Activated CD8-positive, alpha-beta T cell treated with anti-CD3 and anti-CD28 coated beads for 36 hours (primary cell): ENCODE results near the gene TIAM2. TPM values are rescaled to one million over a fixed set of nuclear protein-coding genes. Genes with fewer than 3 reads are reported as not detected.
"Not testable (repeated sequence)": the region's sequence is repeated elsewhere in the genome, so short reads cannot be mapped to it uniquely, and the experiment has no call there.

ENCODE experiments used
- ATAC-seq: fragments of 200-7000 bp; cut with Tn5 transposase; one replicate; pipeline ENCODE4 v1.10.0; 2021; ENCODE audit warnings: mild to moderate bottlenecking, moderate library complexity
- CTCF ChIA-PET: fragments of 350-600 bp; sonication (Branson Sonifier 250); formaldehyde crosslinking; loops from one replicate; lab custom pipeline; 2021; ENCODE audit warnings: antibody characterized with exemption; lab: Charles Lee
- POLR2A ChIA-PET: fragments of 350-600 bp; sonication (Branson Sonifier 250); formaldehyde crosslinking; loops from one replicate; lab custom pipeline; 2021; ENCODE audit warnings: antibody characterized with exemption; lab: Charles Lee
- DNase-seq: peaks from one replicate; pipeline ENCODE4 v3.0.0-alpha.2; 2020
- H3K27ac Mint-ChIP-seq: one replicate; pipeline ENCODE4 v1.8.0; 2021; ENCODE audit warnings: mild to moderate bottlenecking, mixed read lengths
- H3K27me3 Mint-ChIP-seq: one replicate; pipeline ENCODE4 v1.8.0; 2021; ENCODE audit warnings: mixed read lengths
- H3K36me3 Mint-ChIP-seq: one replicate; pipeline ENCODE4 v1.8.0; 2021; ENCODE audit warnings: low read depth, mixed read lengths
- H3K4me1 Mint-ChIP-seq: one replicate; pipeline ENCODE4 v1.8.0; 2021; ENCODE audit warnings: low read depth, mixed read lengths
- H3K4me3 Mint-ChIP-seq: one replicate; pipeline ENCODE4 v1.8.0; 2021; ENCODE audit warnings: mild to moderate bottlenecking, moderate library complexity, mixed read lengths
- H3K9me3 Mint-ChIP-seq: one replicate; pipeline ENCODE4 v1.8.0; 2021; ENCODE audit warnings: mixed read lengths
- intact Hi-C: fragments of 100-400 bp; cut with micrococcal nuclease; formaldehyde crosslinking; loops from one replicate; pipeline ENCODE4 v1.10.0; 2022
- total RNA-seq, 2 experiments: library from RNA; stranded (reverse); gene quantifications; one replicate each; pipeline ENCODE4 v1.2.3, GENCODE V29; 2021
- TF ChIP-seq, protein P1 (sequence below): fragments of 200-600 bp; IDR thresholded peaks from one replicate; pipeline ENCODE4 v1.8.0; 2022; ENCODE audit warnings: antibody characterized with exemption, mild to moderate bottlenecking

Gene TIAM2
- total RNA-seq, 2 experiments from 2014 or later, result 5.6 to 7.1 TPM

DNA sequence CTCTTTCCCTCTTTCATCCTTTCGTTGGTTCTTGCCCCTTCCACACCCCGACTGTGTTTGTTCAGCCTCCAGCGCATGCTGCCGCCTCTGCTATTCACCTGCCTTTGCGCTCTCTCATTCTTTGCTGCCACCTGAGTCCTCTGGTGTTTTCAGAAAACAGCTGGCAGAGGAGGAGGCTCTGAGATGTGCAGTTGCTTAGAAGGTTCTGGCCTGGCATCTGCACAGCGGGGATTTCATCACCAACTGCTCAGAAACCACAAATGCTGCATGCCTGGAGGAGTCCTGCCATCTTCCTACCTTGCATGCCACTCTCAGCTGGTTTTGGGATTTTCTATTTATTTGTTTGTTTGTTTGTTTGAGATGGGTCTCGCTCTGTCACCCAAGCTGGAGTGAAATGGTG lies 229.5 kb downstream of the TIAM2 start:
- CTCF ChIA-PET, result interaction anchor here (0.9 kb wide), 1 partner anchor 36 kb away, joined by 3 read pairs; no protein-coding TSS in a partner anchor
- H3K27ac Mint-ChIP-seq, result peak overlapping the region; percentile 77
- no peaks in the 10 kb centered on the region for H3K9me3 Mint-ChIP-seq
- H3K27me3 Mint-ChIP-seq, result peaks cover 2% of the 10 kb centered on the region
- H3K36me3 Mint-ChIP-seq, result no peaks in the 10 kb centered on the region
- TF ChIP-seq, protein P1, sequence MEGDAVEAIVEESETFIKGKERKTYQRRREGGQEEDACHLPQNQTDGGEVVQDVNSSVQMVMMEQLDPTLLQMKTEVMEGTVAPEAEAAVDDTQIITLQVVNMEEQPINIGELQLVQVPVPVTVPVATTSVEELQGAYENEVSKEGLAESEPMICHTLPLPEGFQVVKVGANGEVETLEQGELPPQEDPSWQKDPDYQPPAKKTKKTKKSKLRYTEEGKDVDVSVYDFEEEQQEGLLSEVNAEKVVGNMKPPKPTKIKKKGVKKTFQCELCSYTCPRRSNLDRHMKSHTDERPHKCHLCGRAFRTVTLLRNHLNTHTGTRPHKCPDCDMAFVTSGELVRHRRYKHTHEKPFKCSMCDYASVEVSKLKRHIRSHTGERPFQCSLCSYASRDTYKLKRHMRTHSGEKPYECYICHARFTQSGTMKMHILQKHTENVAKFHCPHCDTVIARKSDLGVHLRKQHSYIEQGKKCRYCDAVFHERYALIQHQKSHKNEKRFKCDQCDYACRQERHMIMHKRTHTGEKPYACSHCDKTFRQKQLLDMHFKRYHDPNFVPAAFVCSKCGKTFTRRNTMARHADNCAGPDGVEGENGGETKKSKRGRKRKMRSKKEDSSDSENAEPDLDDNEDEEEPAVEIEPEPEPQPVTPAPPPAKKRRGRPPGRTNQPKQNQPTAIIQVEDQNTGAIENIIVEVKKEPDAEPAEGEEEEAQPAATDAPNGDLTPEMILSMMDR, result no peak
- POLR2A ChIA-PET, result interaction anchor here (1.1 to 1.2 kb wide), 2 partner anchors 17 to 83 kb away, joined by 3 to 4 read pairs; no protein-coding TSS in a partner anchor
- intact Hi-C loops, result no loop called here
- ATAC-seq (peak; percentile 3), DNase-seq (no peak)
- no peak overlapping the region for H3K4me3 Mint-ChIP-seq
- peaks cover 18% of the 10 kb centered on the region for H3K4me1 Mint-ChIP-seq

DNA sequence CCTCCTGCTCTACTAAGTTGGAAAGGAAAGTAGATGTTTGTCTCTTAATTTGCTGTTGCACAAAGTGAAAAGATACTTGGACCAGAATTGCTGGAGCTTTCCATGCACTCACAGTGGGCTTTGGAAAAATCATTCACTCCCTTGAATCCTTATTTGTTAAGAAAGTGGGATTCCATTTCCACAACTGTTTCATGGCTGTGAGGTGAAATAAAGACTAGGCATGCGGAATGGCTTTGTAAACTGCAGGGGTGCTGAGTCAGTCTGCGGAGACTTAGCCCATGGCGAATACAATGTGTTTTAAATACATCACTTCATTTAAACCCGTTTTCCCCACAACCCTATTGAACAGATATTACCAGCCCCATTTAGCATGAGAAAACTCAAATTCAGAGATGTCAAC lies 231.9 kb downstream of the TIAM2 start:
- H3K27ac Mint-ChIP-seq, result no peak overlapping the region
- H3K4me3 Mint-ChIP-seq, result no peak overlapping the region
- ChIA-PET POLR2A (no interaction called here), CTCF (interaction anchor here (1.0 to 1.4 kb wide), 2 partner anchors 15 to 21 kb away, joined by 3 read pairs; no protein-coding TSS in a partner anchor)
- H3K9me3 Mint-ChIP-seq, result peaks cover 5% of the 10 kb centered on the region
- DNase-seq (no peak), ATAC-seq (no peak)
- H3K27me3 Mint-ChIP-seq, result peaks cover 2% of the 10 kb centered on the region
- TF ChIP-seq, protein P1, result no peak
- intact Hi-C loops, result no loop called here
- no peaks in the 10 kb centered on the region for H3K36me3 Mint-ChIP-seq
- H3K4me1 Mint-ChIP-seq, result peaks cover 18% of the 10 kb centered on the region

DNA sequence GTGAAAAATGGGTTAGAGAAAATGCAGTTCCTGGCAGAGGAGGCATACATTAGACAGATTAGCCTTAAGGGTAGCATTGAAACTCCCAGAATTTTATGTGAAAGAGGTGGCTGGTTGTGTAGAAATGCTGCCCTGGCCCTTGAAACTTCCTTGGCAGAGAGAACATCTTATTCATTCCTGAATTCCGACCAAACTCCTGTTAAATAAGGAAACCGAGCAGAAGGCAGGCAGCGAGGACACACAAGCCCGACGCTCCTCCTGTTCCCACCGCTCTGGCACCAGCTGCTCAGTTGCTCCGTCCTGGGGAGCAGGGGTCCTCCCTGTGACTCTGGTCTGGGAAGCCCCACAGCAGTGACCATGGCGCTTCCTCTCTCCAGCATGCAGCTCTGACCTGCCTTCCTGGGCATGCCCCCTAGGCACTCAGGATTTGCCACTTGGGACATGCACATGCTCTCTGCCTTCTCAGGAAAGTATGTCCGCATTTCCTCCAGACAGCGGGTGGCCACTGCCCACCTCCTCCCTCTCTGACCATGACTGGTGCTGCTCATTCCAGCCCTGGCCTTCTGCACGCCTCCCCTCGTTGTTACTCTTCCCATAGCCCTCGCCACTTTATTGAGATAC lies 233.5 kb downstream of the TIAM2 start:
- POLR2A ChIA-PET, result interaction anchor here (1.0 to 1.1 kb wide), 2 partner anchors 11 to 31 kb away, joined by 3 to 4 read pairs; no protein-coding TSS in a partner anchor
- DNase-seq (no peak), ATAC-seq (no peak)
- intact Hi-C loops, result no loop called here
- TF ChIP-seq, protein P1, result no peak
- H3K9me3 Mint-ChIP-seq, result peaks cover 5% of the 10 kb centered on the region
- CTCF ChIA-PET, result no interaction called here
- H3K4me1 Mint-ChIP-seq, result peaks cover 12% of the 10 kb centered on the region
- H3K36me3 Mint-ChIP-seq, result no peaks in the 10 kb centered on the region
- H3K27ac Mint-ChIP-seq, result no peak overlapping the region
- no peak overlapping the region for H3K4me3 Mint-ChIP-seq
- peaks cover 2% of the 10 kb centered on the region for H3K27me3 Mint-ChIP-seq

DNA sequence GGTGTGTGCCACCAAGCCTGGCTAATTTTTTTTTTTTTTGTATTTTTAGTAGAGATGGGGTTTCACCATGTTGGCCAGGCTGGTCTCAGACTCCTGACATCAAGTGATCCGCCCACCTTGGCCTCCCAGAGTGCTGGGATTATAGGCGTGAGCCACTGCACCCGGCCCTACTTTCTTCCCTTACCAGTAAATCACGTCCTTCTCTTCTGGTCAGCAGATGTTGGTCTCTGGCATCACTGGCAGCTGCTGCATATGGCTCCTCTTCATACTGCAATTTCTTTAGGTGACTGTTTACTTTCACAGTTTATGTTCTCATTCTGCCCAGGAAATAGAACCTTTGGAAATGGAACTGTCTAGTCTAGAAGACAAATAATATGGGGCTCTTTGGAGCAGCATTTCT lies 235.9 kb downstream of the TIAM2 start:
- intact Hi-C loops, CTCF ChIA-PET, ATAC-seq, H3K4me3 Mint-ChIP-seq, DNase-seq, H3K27ac Mint-ChIP-seq, H3K9me3 Mint-ChIP-seq, H3K27me3 Mint-ChIP-seq, H3K4me1 Mint-ChIP-seq, H3K36me3 Mint-ChIP-seq: not testable (repeated sequence)
- POLR2A ChIA-PET, result interaction anchor here (0.5 kb wide), 1 partner anchor 742 kb away, joined by 3 read pairs; no protein-coding TSS in a partner anchor

DNA sequence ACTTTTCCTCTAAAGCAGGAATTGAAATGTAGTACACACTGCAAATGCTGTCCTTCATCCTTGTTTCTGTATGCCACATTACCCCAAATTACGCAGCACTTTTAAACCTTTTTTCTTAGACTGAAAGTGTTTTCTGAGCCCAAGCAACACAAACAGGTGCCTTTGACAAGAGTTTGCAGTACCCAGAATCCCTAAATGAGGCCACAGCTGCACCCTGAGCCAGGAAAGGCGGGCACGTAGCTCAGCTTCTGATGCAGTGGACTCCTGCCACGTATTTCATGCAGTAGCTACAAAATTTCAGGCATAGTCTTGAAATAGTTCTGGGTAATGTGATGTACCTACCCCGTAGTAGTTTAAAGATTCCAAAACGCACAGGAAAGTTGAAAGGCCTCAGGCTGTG lies 237.7 kb downstream of the TIAM2 start:
- Mint-ChIP-seq H3K4me3 (no peak overlapping the region), H3K4me1 (no peaks in the 10 kb centered on the region), H3K9me3 (peaks cover 5% of the 10 kb centered on the region), H3K27ac (no peak overlapping the region), H3K27me3 (no peaks in the 10 kb centered on the region), H3K36me3 (no peaks in the 10 kb centered on the region)
- DNase-seq, result no peak
- no peak for ATAC-seq
- intact Hi-C loops, result no loop called here
- TF ChIP-seq, protein P1, result no peak
- ChIA-PET CTCF (interaction anchor here (1.7 kb wide), 1 partner anchor 305 kb away, joined by 4 read pairs; no protein-coding TSS in a partner anchor), POLR2A (no interaction called here)
